SH-SY5Y (cell line): ENCODE results near the gene SIK3.

Experiments
- GATA2 ChIP-seq: IDR thresholded peaks from 2 replicates; pipeline ENCODE4 v1.6.1; 2011; ENCODE audit warnings: mild to moderate bottlenecking, low read depth, low read length
- GATA3 ChIP-seq: IDR thresholded peaks from 2 replicates; pipeline ENCODE4 v1.6.1; 2011; ENCODE audit warnings: low read depth, mild to moderate bottlenecking, low read length, moderate library complexity

The SIK3 gene

GRCh38 chr11:116825854-116826750 is 272.1 kb downstream of the SIK3 start:
- TF ChIP-seq GATA2 (no peak), GATA3 (no peak)

GRCh38 chr11:116825434-116825833 is 272.8 kb downstream of the SIK3 start:
- TF ChIP-seq GATA3 (no peak), GATA2 (no peak)

DNA sequence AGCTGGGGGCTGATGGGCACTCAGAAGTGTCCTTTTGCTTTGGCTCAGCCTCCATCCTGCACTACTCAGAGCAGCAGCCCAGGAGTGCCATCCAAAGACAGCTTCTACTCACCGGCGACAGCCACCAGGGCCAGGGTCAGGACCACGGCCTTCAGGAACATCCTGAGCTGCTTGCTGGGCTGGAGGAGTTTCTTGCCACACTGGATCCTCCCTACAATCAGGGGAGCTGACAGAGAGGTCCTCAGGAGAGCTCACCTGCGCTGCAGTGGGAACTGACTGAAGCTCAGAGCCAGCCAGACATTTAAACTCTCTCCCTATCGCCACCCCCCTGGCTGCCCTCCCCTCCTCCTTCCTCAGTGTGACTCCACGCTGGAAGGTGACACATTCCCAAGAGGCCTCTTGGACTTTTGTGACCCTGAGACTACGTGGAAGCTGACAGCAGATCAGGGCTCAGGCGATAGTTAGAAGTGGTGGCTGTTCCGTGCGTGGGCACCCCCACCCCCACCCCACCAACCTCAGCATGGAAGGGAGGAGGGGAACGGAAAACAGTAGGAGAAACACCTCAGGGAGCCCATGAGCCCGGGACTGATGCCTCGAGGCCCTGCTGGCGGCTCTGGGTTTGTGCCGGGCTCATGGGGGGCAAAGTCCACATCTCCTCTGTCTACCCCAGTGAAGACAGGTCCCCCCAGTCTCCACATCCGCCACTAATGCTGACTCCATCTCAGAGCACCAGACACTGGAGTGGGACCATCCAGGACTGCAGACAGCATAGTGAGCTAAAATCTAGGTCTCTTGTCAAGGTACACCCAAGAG is 275.0 kb downstream of the SIK3 start, which contains the start of gene APOA4:
Gene APOA4, minus strand, starts transcription at position 274 of the 813 bp plus-strand sequence. Its CDS starts 113 bp downstream, at position 161.
- no peak for TF ChIP-seq GATA2
- no peak for TF ChIP-seq GATA3

DNA sequence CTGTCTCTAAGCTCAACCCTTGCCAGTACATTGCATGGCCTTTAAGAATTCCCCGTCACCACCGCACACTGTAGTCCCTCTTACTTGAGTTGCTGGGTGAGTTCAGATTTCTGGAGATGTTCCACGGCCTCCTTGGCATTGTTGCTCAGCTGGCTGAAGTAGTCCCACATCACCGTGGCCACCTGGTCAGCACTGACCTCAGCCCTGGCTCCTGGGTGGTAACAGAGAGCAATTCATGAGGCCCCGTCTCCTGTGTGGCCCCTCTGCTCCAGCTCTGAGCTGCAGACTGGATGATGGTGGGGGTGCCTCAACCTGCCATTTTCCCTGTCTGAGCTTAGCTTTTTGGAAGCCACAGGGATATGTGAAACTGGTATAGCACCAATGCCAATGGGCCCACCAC is 275.7 kb downstream of the SIK3 start:
- no peak for TF ChIP-seq GATA2
- TF ChIP-seq GATA3: no peak

DNA sequence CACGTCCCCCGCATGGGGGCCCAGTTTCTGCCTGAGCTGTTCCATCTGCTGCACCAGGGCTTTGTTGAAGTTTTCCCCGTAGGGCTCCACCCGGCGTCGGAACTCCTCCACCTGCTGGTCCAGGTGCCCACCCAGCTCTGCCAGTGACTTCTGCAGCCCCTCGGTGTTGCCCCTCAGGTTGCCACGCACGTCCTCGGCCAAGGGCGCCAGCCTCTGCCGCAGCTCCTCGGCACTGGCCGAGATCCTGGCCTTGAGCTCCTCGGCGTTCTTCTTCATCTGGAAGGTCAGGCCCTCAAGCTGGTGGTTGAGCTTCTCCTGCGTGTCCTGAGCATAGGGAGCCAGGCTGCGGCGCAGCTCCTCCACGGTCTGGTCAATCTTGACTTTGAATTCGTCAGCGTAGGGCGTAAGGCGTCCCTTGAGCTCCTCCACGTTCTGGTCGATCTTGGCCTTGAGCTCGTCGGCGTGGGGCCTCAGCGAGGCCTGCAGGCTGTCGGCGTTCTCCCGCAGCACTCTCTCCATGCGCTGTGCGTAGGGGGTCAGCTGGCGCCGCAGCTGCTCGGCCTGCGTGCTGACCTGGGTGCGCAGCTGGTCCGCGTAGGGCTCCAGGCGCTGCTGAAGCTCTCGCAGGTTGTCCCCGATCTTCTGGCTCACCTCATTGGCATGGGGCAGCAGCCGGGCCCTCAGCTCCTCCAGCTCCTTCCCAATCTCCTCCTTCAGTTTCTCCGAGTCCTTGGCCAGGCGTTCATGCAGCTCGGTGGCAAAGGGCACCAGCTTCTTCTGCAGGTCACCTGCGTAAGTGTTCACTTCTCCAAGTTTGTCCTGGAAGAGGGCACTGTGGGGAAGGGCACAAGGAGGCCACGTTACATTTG is 276.9 kb downstream of the SIK3 start:
- TF ChIP-seq GATA2: no peak
- no peak for TF ChIP-seq GATA3

DNA sequence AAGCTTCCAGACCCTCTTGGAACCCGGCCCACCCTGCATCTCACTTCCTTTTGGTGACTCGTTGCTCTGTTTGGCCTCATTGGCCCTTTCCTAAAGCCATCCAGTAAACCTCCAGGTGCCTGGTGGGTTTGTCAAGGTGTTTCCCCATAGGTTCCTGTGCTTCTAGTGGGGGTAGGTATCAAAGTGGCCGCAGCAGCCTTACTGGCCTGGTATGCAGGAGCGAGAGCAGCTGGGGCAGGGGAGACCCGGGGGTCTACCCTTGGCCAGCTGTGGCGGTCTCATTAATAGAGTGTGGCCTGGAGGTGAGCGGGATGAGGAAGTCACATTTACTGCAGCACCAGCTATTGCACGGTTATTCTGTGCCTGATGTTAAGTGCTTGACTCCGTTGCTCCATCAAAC is 279.2 kb downstream of the SIK3 start:
- TF ChIP-seq GATA3 (no peak), GATA2 (no peak)

DNA sequence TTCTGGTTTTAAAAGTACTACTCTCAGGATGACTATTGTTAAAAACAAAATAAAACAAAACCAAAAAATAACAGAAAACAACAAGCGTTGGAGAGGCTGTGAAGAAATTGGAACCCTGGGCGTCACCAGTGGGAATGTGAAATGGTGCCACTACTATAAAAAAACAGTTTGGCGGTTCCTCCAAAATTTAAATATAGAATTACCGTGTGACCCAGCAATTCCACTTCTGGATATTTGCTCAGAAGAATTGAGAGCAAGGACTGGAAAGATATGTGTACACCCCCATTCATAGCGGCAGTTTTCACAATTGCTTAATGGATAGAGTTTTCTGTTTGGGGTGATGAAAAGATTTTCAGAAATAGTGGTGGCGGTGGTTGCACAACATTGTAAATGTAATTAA is 283.7 kb downstream of the SIK3 start:
- no peak for TF ChIP-seq GATA3
- no peak for TF ChIP-seq GATA2

DNA sequence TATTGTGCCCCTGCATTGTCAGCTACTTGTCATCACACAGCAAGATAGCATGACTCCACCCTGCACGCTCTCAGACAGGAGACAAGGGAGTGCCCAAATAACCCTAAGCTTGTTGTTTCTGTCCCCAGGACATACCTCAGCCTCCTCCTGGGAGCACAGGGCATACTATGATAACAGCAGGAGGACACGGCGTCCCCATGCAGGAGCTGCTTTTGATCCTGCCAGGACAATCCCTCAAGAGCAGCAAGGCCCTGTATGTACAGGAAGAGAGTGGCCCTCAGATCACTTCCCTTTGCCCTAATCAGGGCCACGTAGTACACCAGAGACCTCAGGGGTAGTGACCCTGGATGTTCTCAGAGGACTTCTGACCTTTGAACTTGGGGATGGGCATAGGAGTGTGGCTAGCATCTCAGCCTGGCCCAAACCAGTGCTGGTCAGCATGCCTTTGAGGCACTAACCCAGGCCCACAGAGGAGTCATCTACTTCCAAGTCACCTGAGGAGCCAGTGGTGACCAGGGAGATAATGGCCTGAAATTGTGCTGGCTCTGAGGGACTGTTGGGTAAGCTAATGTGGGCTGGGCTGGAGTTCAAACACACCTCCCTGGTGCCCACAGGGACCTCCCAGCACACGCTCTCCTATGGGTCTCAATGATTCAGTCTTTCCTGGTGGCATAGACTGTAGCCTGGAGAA is 284.3 kb downstream of the SIK3 start:
- no peak for TF ChIP-seq GATA2
- TF ChIP-seq GATA3: no peak

GRCh38 chr11:116813170-116813569 is 285.1 kb downstream of the SIK3 start:
- TF ChIP-seq GATA3: no peak
- TF ChIP-seq GATA2: no peak

DNA sequence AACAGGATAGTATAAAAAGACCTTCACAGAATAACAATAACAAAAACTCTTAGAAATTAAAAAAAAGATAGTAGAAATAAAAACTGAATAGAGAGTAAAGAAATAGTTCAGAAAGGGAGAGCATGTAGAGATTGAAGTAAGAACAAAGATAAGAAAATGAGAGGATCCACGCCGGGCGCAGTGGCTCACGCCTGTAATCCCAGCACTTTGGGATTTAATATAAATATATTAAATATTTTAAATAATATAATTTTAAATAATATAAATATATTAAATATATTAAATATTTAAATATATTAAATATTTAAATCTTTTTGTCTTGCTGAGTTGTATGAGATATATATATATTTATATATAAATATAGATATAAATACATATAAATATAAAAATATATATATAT is 286.1 kb downstream of the SIK3 start:
- TF ChIP-seq GATA2 (no peak), GATA3 (no peak)

- TF ChIP-seq GATA2 (no peak), GATA3 (no peak)
These were observed 287.0 kb downstream of the SIK3 start for GRCh38 chr11:116811194-116811593.

DNA sequence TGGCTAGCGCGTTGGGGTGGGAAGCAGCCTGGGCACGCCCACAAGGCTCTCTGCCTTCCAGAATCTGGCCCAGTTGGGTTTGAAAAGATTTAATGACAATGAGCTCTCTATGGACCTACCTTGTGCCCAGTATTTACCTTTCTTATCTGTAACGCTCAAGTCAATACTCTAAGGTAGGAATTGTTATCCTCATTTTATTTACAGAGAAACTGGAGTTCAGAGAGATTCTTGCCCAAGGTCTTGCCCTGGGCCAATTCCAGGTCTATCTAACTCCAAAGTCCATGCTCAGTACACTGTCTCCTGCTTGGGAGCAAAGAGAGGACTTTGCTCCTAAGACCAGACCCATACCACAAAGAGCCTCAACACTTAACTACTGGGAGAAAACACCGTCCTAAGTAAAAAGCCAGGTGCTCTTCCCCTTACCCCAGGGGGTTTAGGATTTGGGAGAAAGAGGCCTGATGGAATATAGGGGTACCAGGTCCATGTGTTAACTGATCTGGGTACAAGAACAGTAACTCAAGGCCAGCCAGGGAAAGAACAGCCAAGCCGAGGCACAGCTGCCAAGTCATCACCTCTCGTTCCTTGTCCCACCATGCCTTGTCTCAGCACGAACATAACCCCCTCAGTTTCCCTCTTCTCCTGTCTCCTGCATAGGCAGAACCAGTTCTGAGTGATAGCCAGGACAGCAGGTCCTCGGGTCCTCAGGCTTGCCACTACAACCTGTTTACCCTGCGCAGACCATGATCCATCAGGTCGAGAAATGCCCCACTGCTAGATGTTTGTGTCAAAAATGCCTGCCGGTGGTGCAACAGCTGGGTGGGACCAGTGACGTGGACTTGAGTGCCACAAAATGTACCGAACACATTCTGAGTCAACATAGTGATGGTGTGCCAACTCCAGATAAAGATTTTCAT is 289.7 kb downstream of the SIK3 start:
- TF ChIP-seq GATA3: no peak
